MM.1S (cell line): ENCODE measurements around the gene ZG16B.

Experiments
- CTCF ChIP-seq: fragments of 300-600 bp; sonication (generic); IDR thresholded peaks from 2 replicates; pipeline ENCODE4 v1.5.1; 2016; ENCODE audit warnings: antibody characterized with exemption, low read length, mixed read lengths
- EZH2 ChIP-seq: fragments of 300-600 bp; sonication (generic); optimal IDR thresholded peaks from 2 replicates; pipeline ENCODE3; 2017; ENCODE audit warnings: low read depth, mild to moderate bottlenecking, antibody characterized with exemption, low read length, mixed read lengths

- TF ChIP-seq EZH2, result no peak
- no peak for TF ChIP-seq CTCF
Measured at GRCh38 chr16:2792940-2793339, 37.2 kb upstream of the ZG16B start.
